Measurements from ENCODE around the gene LURAP1L.
"Not testable (repeated sequence)": the region's sequence is repeated elsewhere in the genome, so short reads cannot be mapped to it uniquely, and the experiment has no call there.

LURAP1L gene

DNA sequence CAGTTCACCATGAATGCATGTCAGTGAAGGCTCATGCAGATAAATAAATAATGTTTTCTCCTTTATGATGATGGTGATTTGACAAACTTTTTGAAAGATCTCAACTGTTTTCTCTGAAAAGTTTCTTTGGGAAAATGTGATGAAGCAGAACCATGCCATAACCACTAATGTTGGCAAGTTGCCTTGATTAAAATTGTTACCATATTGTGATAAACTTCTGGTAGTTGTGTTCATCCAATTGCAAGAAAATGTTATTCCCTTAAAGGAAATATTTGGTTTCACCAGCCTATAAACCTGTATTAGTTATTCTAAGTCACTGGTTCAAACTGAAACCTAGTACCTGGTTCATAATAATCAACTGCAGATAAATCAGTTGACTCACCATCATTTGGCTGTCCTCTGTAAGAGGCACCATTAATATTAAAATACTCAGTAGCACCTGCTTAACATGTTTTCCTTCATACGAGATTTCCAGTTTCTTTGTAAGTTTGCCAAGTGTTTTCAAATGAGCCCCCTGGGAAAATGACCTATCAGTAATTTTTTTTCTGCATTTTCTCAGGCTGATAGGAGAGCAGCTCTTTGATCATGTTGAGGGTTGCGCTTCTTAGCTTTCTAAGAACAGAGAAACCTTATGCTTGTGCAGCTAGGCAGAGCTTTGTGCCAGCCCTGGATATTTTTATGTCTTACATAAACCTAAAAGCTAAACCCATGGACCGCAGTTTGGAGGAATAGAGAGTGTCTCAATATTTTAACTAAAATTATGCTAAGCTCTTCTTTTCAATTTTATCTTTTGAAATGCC is 88.0 kb downstream of the LURAP1L start:
- peak in 1 of 2 experiments; percentile 12 for DNase-seq

DNA sequence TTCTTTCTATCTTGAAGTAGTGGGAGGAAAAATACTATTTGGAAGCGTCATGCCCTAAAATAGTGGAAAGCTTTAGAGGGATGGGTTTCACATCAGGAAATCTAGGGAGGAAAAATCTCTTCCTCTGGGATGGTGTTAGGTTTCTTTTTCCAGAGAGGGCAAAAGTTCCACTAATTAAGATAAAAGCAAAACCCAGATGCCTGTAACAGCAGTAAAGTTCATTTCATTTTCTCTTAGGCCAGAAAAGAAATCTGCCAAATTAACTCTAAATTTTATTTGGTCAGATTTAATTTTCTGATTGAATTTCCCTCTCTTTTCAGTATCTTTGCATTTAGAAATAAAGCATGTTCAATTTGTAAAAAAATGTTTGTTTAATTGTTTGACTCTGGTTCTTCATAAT is 88.8 kb downstream of the LURAP1L start:
- DNase-seq, result no peak

DNA sequence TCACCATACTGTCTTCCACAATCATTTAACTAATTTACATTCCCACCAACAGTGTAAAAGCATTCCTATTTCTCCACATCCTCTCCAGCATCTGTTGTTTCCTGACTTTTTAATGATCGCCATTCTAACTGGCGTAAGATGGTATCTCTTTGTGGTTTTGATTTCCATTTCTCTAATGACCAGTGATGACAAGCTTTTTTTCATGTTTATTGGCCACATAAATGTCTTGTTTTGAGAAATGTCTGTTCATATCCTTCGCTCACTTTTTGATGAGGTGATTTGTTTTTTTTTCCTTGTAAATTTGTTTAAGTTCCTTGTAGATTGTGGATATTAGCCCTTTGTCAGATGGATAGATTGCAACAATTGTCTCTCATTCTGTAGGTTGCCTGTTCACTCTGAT is 90.6 kb downstream of the LURAP1L start:
- DNase-seq, result not testable (repeated sequence)
